Measurements from ENCODE around the gene MISP. TPM values are rescaled to one million over a fixed set of nuclear protein-coding genes. Genes with fewer than 3 reads are reported as not detected.
"Not testable (repeated sequence)": the region's sequence is repeated elsewhere in the genome, so short reads cannot be mapped to it uniquely, and the experiment has no call there.

The MISP gene
- total RNA-seq, 1 donor from 2014 or later, result not detected

DNA sequence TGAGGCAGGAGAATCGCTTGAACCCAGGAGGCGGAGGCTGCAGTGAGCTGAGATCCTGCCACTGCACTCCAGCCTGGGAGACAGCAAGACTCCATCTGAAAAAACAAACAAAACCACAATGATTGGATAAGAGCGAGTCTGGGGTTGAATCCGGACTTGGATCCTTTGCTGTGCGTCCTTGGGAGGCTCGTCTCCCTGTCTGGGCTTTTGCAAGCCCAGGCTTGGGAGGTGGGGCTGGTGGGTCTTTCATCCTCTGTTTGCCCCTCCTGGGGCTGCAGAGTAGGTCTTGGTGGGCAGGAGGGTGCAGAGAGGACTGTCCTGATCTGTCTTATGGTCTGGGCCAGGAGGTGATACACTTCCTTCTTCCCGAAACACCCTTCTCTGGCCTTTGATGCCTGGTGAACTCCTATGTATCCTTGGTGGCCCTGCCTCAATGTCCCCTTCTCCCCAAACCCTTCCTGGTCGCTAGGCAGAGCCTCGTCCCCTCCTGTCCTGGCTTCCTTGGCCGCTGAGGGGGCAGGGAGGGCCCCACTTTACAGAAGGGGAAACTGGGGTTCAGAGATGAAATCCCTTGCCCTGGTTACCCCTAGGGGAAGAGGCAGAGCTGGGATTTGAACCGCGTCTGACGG lies 25.3 kb upstream of the MISP start:
- DNase-seq (ENCODE audit: low read depth in 2 of 2), result no peak

DNA sequence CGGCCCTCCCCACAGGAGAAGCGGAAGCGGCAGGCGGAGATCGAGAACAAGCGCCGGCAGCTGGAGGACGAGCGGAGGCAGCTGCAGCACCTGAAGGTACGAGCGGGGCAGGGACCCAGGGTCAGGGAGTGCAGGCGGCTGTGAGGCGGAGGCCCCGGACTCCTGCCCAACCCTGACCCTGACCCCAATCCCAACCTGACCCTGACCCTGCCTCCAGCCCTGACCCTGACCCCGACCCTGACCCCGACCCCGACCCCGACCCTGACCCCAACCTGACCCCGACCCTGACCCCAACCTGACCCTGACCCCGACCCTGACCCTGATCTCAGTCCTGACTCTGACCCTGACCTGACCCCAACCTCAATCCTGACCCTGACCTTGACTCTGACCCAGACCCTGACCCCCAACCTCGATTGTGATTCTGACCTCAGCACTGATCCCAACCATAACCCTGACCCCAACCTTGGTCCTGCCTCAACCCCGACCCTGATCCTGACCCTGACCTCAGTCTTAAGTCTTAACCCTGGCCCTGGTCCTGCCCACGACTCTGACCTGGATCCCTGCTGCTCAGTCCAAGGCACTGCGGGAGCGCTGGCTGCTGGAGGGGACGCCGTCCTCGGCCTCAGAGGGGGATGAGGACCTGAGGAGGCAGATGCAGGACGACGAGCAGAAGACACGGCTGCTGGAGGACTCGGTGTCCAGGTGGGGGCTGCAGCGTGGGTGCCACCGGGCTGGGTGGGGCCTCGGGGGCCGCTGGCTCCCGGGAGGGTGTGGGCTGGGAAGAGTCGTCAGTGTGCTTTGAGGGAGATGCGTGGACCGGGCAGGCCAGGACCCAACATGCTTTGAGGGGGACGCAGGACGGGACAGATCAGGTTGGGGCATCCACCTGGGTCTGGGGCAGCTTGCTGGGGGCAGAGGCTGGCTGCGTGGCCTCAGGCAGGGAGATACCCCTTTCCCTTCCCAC lies 23.6 kb upstream of the MISP start:
- no peak for DNase-seq (ENCODE audit: low read depth in 2 of 2)

GRCh38 chr19:728011-728410 lies 22.9 kb upstream of the MISP start:
- DNase-seq (ENCODE audit: low read depth in 2 of 2), result peak; percentile 66 to 82

GRCh38 chr19:729564-729963 lies 21.3 kb upstream of the MISP start:
- not testable (repeated sequence) for DNase-seq (ENCODE audit: low read depth in 2 of 2)

DNA sequence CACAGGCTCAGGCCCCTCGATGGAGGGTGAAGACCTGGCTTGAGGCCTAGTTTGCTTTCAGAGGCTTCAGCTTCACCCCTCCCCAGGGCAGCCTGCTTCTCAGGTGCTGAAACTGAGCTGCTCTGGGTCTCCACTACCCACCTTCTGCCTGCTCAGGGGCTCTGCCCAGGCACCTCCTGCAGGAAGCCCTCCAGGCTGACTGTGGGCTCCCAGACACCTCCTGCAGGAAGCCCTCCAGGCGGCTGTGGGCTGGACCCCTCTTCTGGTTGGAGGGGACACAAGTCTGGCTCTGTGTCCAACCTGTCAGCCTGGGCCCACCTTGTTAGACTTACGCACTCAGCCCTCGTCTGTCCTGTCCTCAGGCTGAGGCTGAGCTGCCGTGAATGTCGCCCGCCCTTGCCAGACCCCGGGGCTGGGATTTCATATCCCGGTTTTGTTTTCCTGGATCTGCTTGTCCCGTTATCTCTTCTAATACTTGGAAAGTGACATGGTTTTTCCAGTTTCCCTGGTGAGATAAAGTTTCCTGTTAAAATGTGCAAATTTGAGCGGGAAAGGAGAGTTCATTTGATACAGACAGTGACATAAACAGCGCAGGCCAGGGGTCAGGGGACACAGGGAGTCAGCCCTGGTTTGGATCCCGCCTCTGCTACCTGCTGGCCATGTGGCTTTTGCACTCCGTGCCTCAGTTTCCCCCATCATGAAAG lies 20.8 kb upstream of the MISP start:
- peak in 1 of 2 donors; percentile 68 for DNase-seq (ENCODE audit: low read depth in 2 of 2)

DNA sequence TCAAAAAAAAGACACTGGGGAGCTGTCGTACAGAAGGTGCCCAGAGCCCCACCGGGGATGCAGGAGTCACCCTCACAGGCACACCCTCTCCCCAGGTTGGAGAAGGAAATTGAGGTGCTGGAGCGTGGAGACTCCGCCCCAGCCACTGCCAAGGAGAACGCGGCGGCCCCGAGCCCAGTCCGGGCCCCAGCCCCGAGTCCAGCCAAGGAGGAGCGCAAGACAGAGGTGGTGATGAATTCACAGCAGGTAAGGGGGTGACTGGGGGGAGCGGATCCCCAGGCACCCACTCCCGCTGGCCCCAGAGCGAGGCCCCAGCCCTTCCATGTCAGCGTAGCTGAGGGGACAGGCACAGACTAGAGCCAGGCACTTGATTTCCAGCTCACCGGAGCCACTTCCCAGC lies 19.9 kb upstream of the MISP start:
- DNase-seq (ENCODE audit: low read depth in 2 of 2), result no peak

DNA sequence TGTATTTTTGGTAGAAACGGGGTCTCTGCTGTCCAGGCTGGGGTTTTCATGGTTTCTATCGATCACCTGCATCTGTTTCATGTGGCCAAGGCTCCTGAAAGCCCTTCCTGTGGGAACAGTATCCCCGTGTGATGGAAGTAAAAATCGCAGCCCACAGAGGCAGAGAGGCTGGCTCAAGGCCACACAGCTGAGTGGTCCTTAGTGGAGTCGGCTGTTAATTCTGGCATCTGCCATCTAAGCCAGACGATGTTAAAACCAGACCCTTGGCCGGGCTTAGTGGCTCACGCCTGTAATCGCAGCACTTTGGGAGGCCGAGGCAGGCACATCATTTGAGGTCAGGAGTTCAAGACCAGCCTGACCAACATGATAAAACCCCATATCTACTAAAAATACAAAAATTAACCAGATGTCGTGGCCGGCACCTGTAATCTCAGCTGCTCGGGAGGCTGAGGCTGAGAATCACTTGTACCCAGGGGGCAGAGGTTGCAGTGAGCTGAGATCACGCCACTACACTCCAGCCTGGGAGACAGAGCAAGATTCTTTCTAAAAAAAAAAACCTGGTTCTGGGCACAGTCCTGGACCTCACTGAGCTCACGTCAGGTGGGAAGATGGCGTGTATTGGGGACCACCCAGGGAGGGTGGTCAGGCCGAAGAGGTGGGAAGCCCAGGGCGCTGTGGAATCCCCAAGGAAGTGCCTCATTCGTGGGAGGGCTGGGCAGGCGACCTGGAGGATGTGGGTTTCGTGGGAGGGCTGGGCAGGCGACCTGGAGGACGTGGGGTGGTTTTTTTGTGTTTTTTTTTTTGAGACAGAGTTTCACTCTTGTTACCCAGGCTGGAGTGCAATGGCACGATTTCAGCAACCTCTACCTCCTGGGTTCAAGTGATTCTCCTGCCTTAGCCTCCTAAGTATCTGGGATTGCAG lies 18.5 kb upstream of the MISP start:
- DNase-seq (ENCODE audit: low read depth in 2 of 2), result no peak

DNA sequence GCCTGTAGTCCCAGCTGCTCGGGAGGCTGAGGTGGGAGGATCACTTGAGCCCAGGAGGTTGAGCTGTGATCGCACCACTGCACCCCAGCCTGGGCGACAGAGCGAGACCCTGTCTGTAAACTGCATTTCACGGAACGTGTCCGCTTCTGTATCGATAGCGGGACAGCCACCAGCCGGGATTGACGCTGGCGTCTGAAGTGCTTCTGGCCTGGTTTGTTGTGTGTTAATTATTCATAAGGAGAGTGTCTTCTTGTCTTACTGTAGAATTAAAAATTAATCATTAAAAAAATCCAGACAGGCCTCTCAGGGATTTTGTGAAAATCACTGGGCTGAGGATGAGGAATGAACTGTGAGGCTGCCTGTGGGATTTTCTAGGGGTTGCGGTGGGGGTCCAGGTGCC lies 16.2 kb upstream of the MISP start:
- no peak for DNase-seq (ENCODE audit: low read depth in 2 of 2)

- DNase-seq (ENCODE audit: low read depth in 2 of 2), result no peak
These were observed 14.8 kb upstream of the MISP start for GRCh38 chr19:736125-736524.

GRCh38 chr19:737591-738093 lies 13.3 kb upstream of the MISP start:
- DNase-seq (ENCODE audit: low read depth in 2 of 2), result peak in 1 of 2 donors; percentile 38

GRCh38 chr19:738509-739128 lies 12.3 kb upstream of the MISP start:
- no peak for DNase-seq (ENCODE audit: low read depth in 2 of 2)

DNA sequence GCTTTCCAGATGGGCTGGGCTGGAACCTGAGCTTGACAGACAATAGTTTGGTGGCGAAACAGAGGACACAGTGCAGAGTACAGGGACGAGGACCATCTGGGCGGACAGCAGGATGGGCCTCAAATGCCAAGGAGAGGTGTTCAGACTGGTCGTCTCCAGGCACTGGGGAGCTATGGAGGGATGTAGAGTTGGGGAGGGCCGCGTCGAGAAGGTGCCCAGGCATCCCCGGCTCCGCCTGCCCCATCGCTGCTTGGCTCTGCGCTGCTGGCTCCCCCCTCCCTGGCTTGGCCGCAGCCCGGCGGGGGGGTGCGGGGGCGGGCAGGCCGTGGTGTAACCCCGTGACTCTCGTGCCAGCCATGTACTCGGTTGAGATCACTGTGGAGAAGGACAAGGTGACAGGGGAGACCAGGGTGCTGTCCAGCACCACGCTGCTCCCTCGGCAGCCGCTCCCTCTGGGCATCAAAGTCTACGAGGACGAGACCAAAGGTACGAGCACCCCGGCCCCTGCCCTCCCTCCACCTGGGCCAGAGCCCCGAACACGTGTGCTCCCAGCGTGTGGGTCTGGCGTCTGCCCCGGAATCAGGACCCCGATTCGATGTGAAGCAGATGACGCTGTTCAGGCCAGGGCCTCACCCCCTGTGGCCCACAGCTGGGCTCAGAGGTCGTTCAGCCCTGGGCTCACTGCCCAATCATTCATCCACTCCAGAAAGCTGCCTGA lies 10.8 kb upstream of the MISP start:
- DNase-seq (ENCODE audit: low read depth in 2 of 2), result no peak

DNA sequence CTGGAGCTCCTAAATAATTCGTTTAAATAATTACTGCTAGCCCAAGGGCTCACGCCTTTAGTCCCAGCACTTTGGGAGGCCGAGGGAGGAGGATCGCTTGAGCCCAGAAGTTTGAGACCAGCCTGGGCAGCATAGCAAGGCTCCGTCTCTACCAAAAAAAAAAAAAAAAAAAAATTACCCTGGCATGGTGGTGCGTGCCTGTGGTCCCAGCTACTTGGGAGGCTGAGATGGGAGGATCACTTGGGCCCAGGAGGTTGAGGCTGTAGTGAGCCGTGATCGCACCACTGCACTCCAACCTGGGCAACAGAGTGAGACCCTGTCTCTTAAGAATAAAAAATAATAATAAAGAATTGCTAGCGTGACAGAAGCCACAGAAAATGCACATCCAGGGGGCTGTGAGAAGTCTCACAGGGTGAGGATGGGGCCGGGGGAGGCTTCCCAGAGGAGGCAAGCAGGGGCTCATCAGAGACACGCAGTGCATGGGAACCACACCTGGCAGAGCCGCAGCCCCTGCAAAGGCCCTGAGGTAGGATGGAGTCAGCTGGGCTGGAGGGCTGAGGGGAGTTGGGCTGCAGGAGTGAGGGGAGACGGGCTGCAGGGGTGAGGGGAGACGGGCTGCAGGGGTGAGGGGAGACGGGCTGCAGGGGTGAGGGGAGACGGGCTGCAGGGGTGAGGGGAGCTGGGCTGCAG lies 10.0 kb upstream of the MISP start:
- not testable (repeated sequence) for DNase-seq (ENCODE audit: low read depth in 2 of 2)

- no peak for DNase-seq (ENCODE audit: low read depth in 2 of 2)
These were observed 9.3 kb upstream of the MISP start for GRCh38 chr19:741506-742131.

- no peak for DNase-seq (ENCODE audit: low read depth in 2 of 2)
These were observed 8.3 kb upstream of the MISP start for GRCh38 chr19:742540-743075.

DNA sequence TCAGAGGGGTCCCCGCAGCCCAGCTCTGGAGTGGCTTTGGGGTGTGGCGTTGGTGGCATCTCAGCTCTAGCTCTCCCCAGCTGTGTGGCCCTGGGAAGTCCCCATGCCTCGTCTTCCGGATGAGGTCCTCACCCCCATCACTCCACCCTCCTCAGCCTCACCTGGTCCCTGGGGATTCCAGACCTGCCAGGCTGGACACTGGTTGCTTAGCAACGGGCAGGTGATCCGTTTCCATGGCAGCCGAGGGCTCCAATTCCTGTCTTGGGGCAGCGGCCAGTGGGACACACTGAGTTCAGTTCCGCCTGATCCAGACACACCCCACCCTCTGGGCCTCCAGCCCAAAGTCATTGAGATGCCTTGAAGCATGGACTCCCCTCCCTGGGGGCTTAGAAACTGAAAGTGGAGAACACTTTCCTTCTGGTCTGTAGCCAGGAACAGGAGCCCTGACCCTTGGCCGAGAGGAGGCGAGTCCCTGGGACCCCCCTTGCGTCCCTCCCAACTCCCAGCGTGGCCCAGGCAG lies 7.7 kb upstream of the MISP start:
- no peak for DNase-seq (ENCODE audit: low read depth in 2 of 2)

DNA sequence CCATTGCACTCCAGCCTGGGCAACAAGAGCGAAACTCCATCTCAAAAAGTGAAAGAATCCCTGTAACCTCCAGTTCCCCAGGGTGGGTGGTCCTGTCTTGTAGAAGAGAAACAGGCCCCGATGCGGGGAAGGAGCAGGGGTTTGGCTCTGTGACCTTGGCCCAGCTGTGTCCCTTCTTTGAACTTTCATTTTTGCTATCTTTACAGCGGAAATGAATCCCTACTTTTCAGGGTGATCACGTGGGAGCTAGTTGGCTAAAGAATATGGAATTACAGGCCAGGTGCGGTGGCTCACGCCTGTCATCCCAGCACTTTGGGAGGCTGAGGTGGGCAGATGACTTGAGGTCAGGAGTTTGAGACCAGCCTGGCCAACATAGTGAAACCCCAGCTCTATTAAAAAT lies 5.8 kb upstream of the MISP start:
- DNase-seq (ENCODE audit: low read depth in 2 of 2), result not testable (repeated sequence)

- no peak for DNase-seq (ENCODE audit: low read depth in 2 of 2)
These were observed 4.6 kb upstream of the MISP start for GRCh38 chr19:746208-746819.

Measured in dermis microvascular lymphatic vessel endothelial cell (primary cell).